Mucosa of descending colon (tissue), 3 donors: ENCODE data around the gene GMDS. TPM values are rescaled to one million over a fixed set of nuclear protein-coding genes. Genes with fewer than 3 reads are reported as not detected.
A peak's percentile ranks its signal among the peaks of the same experiment; 100 is the strongest.

Source experiments
- ATAC-seq: fragments of 200-7000 bp; cut with Tn5 transposase; one replicate; pipeline ENCODE4 v1.9.1; 2020; ENCODE audit warnings: mild to moderate bottlenecking, moderate library complexity
- DNase-seq, 3 donors: peaks; one replicate each; pipeline ENCODE4 v3.0.0-alpha.2; 2020
- H3K36me3 ChIP-seq: fragments of 200-600 bp; one replicate; pipeline ENCODE4 v1.8.0; 2021; ENCODE audit warnings: low read depth, mild to moderate bottlenecking
- H3K4me1 ChIP-seq: fragments of 200-600 bp; one replicate; pipeline ENCODE4 v1.8.0; 2021; ENCODE audit warnings: low read depth, mild to moderate bottlenecking
- H3K4me3 ChIP-seq: fragments of 200-600 bp; one replicate; pipeline ENCODE4 v1.8.0; 2021; ENCODE audit warnings: mild to moderate bottlenecking
- H3K9me3 ChIP-seq: fragments of 200-600 bp; one replicate; pipeline ENCODE4 v1.8.0; 2021; ENCODE audit warnings: mild to moderate bottlenecking
- CTCF ChIP-seq: fragments of 200-600 bp; IDR thresholded peaks from one replicate; pipeline ENCODE4 v1.8.0; 2022; ENCODE audit warnings: antibody characterized with exemption, mild to moderate bottlenecking
- intact Hi-C, 2 donors: fragments of 100-400 bp; cut with DNase I in 1 of 2; cut with micrococcal nuclease in 1 of 2; formaldehyde crosslinking; loops; one replicate each; pipeline versions ENCODE4 v1.11.0 to v1.11.1; 2022; cut with DNase I, micrococcal nuclease
- total RNA-seq, 3 donors: library from RNA; stranded (reverse); fragmentation: NEBNext Ultra II Directional in 2 of 3; extraction: Animal tissue kit (Norgen Biotek cat#: 25700) in 2 of 3; gene quantifications; one replicate each; pipeline versions ENCODE4 v1.2.1 to v1.2.4, GENCODE V29; 2021 to 2023
- donor health status: DM: no; HTN: no; CAD: no; lungs with moderate emphysema.
- donor health status: DM: no; HTN: no; CAD: no.
- donor health status: DM: no; HTN: yes; CAD: no.

Gene GMDS
- total RNA-seq, 3 donors from 2014 or later = 68.0 to 228 (median 135) TPM

GRCh38 chr6:1589208-1589607 is 656.2 kb downstream of the GMDS start:
- DNase-seq (peak in 1 of 3 donors; percentile 67), ATAC-seq (peak; percentile 91)
- no peak overlapping the region for H3K4me3 ChIP-seq
- H3K36me3 ChIP-seq = no peaks in the 10 kb centered on the region
- H3K9me3 ChIP-seq = no peaks in the 10 kb centered on the region
- intact Hi-C loops = no loop called here
- TF ChIP-seq CTCF = no peak
- H3K4me1 ChIP-seq = peaks cover 4% of the 10 kb centered on the region

GRCh38 chr6:1587977-1588376 is 657.4 kb downstream of the GMDS start:
- no peak for TF ChIP-seq CTCF
- ATAC-seq (no peak), DNase-seq (no peak)
- no peak overlapping the region for H3K4me3 ChIP-seq
- intact Hi-C loops = no loop called here
- H3K36me3 ChIP-seq = no peaks in the 10 kb centered on the region
- H3K9me3 ChIP-seq = no peaks in the 10 kb centered on the region
- peaks cover 4% of the 10 kb centered on the region for H3K4me1 ChIP-seq

- no peak for ATAC-seq
- intact Hi-C loops = no loop called here
- no peak overlapping the region for H3K4me3 ChIP-seq
- no peak for DNase-seq
- TF ChIP-seq CTCF = no peak
- H3K36me3 ChIP-seq = no peaks in the 10 kb centered on the region
- no peaks in the 10 kb centered on the region for H3K9me3 ChIP-seq
- peaks cover 4% of the 10 kb centered on the region for H3K4me1 ChIP-seq
These were observed 657.9 kb downstream of the GMDS start for GRCh38 chr6:1587546-1587945.

- Histone ChIP-seq H3K4me3 (no peak overlapping the region), H3K4me1 (peaks cover 4% of the 10 kb centered on the region), H3K9me3 (no peaks in the 10 kb centered on the region), H3K36me3 (no peaks in the 10 kb centered on the region)
- DNase-seq (no peak), ATAC-seq (no peak)
- intact Hi-C loops = no loop called here
- TF ChIP-seq CTCF = no peak
These were observed 658.4 kb downstream of the GMDS start for GRCh38 chr6:1586861-1587450.

GRCh38 chr6:1586256-1586655 is 659.1 kb downstream of the GMDS start:
- intact Hi-C loops = no loop called here
- no peaks in the 10 kb centered on the region for H3K9me3 ChIP-seq
- H3K36me3 ChIP-seq = no peaks in the 10 kb centered on the region
- no peak for TF ChIP-seq CTCF
- ATAC-seq = no peak
- H3K4me1 ChIP-seq = peaks cover 4% of the 10 kb centered on the region
- no peak overlapping the region for H3K4me3 ChIP-seq
- DNase-seq = no peak

- intact Hi-C loops = no loop called here
- Histone ChIP-seq H3K9me3 (no peaks in the 10 kb centered on the region), H3K4me1 (peaks cover 4% of the 10 kb centered on the region), H3K4me3 (no peak overlapping the region), H3K36me3 (no peaks in the 10 kb centered on the region)
- no peak for TF ChIP-seq CTCF
- ATAC-seq (no peak), DNase-seq (no peak)
These were observed 659.7 kb downstream of the GMDS start for GRCh38 chr6:1585669-1586049.
